IMR-90 (cell line): ENCODE results near the gene ENDOU. TPM values are rescaled to one million over a fixed set of nuclear protein-coding genes. Genes with fewer than 3 reads are reported as not detected.

Experiments
- ATAC-seq: fragments of 200-7000 bp; cut with Tn5 transposase; 2 replicates; pipeline ENCODE4 v1.9.1; 2020; ENCODE audit warnings: low read depth, mild to moderate bottlenecking, moderate library complexity
- BruUV-seq: library from RNA; stranded (reverse); fragments of 400-500 nt; replicated peaks from 2 replicates; lab custom pipeline; 2021; lab: Mats Ljungman, UMichigan
- CTCF ChIA-PET: fragments of 300-600 bp; formaldehyde crosslinking; extraction: SDS; loops from one replicate; lab custom pipeline; 2021; ENCODE audit warnings: antibody characterized with exemption; lab: Yijun Ruan, JAX
- POLR2A ChIA-PET: fragments of 300-600 bp; sonication (Branson Sonifier 250); formaldehyde crosslinking; loops from one replicate; lab custom pipeline; 2022; ENCODE audit warnings: antibody characterized with exemption; ENCODE audit not compliant: unreplicated experiment; lab: Charles Lee
- DNase-seq: peaks from one replicate; pipeline ENCODE4 v3.0.0; 2013
- H2AFZ ChIP-seq: replicated peaks from 2 replicates; pipeline ENCODE3; 2013; ENCODE audit warnings: low read length, mild to moderate bottlenecking; ENCODE audit not compliant: poor library complexity
- H2AK5ac ChIP-seq: 2 replicates; pipeline ENCODE4 v1.6.1; 2013; ENCODE audit warnings: low read depth, low read length, inconsistent platforms
- H2AK9ac ChIP-seq: replicated peaks from 2 replicates; pipeline ENCODE3; 2013; ENCODE audit warnings: mild to moderate bottlenecking, low read depth, low read length, moderate library complexity; ENCODE audit not compliant: poor library complexity
- H2BK120ac ChIP-seq: 2 replicates; pipeline ENCODE4 v1.6.1; 2013; ENCODE audit warnings: low read depth, low read length, inconsistent platforms
- H2BK15ac ChIP-seq: 3 replicates; pipeline ENCODE4 v1.6.1; 2013; ENCODE audit warnings: low read depth, low read length, inconsistent platforms
- H2BK20ac ChIP-seq: 2 replicates; pipeline ENCODE4 v1.6.1; 2013; ENCODE audit warnings: low read depth, mild to moderate bottlenecking, inconsistent platforms, low read length, moderate library complexity
- H2BK5ac ChIP-seq: 2 replicates; pipeline ENCODE4 v1.6.1; 2013; ENCODE audit warnings: mild to moderate bottlenecking, low read depth, low read length, inconsistent platforms; ENCODE audit not compliant: poor library complexity, severe bottlenecking
- H3K14ac ChIP-seq: replicated peaks from 2 replicates; pipeline ENCODE4 v1.6.1; 2013; ENCODE audit warnings: low read depth, low read length, inconsistent platforms
- H3K18ac ChIP-seq: 2 replicates; pipeline ENCODE4 v1.6.1; 2013; ENCODE audit warnings: low read depth, low read length, control low read depth
- H3K23ac ChIP-seq: 2 replicates; pipeline ENCODE4 v1.6.1; 2013; ENCODE audit warnings: low read depth, low read length, inconsistent platforms
- H3K27ac ChIP-seq: 2 replicates; pipeline ENCODE4 v1.5.1; 2013; ENCODE audit warnings: mild to moderate bottlenecking, control low read depth, low read length; ENCODE audit not compliant: insufficient read depth
- H3K27me3 ChIP-seq: 2 replicates; pipeline ENCODE4 v1.6.1; 2013; ENCODE audit warnings: low read length; ENCODE audit not compliant: control insufficient read depth, insufficient read depth
- H3K36me3 ChIP-seq: 2 replicates; pipeline ENCODE4 v1.6.1; 2013; ENCODE audit warnings: low read length, mixed read lengths; ENCODE audit not compliant: control insufficient read depth, insufficient read depth
- H3K4ac ChIP-seq: 2 replicates; pipeline ENCODE4 v1.6.1; 2013; ENCODE audit warnings: low read depth, low read length, inconsistent platforms
- H3K4me1 ChIP-seq: 2 replicates; pipeline ENCODE4 v1.6.1; 2013; ENCODE audit warnings: low read length, mixed read lengths; ENCODE audit not compliant: control insufficient read depth, insufficient read depth
- H3K4me2 ChIP-seq: 2 replicates; pipeline ENCODE4 v1.6.1; 2013; ENCODE audit warnings: low read depth, mild to moderate bottlenecking, control low read depth, low read length, moderate library complexity
- H3K4me3 ChIP-seq: 2 replicates; pipeline ENCODE4 v1.5.1; 2013; ENCODE audit warnings: low read depth, mild to moderate bottlenecking, control low read depth, low read length, moderate library complexity; ENCODE audit not compliant: insufficient read depth
- H3K56ac ChIP-seq: 2 replicates; pipeline ENCODE4 v1.6.1; 2013; ENCODE audit warnings: low read length, inconsistent platforms; ENCODE audit not compliant: insufficient read depth; ENCODE audit errors: extremely low read depth
- H3K79me1 ChIP-seq, 2 experiments: 2 replicates each; pipeline ENCODE4 v1.6.1; 2013; ENCODE audit warnings: low read length in 2 of 2, inconsistent platforms in 1 of 2, low read depth in 1 of 2
- H3K9ac ChIP-seq: 2 replicates; pipeline ENCODE4 v1.6.1; 2013; ENCODE audit warnings: low read depth, low read length, control low read depth
- H3K9me1 ChIP-seq: 2 replicates; pipeline ENCODE4 v1.6.1; 2013; ENCODE audit warnings: low read length, inconsistent platforms; ENCODE audit not compliant: insufficient read depth
- H3K9me3 ChIP-seq: 2 replicates; pipeline ENCODE4 v1.6.1; 2013; ENCODE audit warnings: low read length; ENCODE audit not compliant: control insufficient read depth, insufficient read depth
- H4K20me1 ChIP-seq: 2 replicates; pipeline ENCODE4 v1.6.1; 2013; ENCODE audit warnings: low read length, inconsistent platforms; ENCODE audit not compliant: insufficient read depth
- H4K5ac ChIP-seq: 2 replicates; pipeline ENCODE4 v1.6.1; 2013; ENCODE audit warnings: mild to moderate bottlenecking, low read depth, low read length, control low read depth
- H4K8ac ChIP-seq, 2 experiments: 2 replicates each; pipeline ENCODE4 v1.6.1; 2013; ENCODE audit warnings: low read depth in 2 of 2, low read length in 2 of 2, control low read depth in 1 of 2, inconsistent platforms in 1 of 2
- H4K91ac ChIP-seq: 2 replicates; pipeline ENCODE4 v1.6.1; 2013; ENCODE audit warnings: low read depth, low read length, inconsistent platforms; ENCODE audit not compliant: insufficient read depth
- BHLHE40 ChIP-seq: fragments of 150-350 bp; IDR thresholded peaks from 2 replicates; pipeline ENCODE4 v1.6.1; 2016; ENCODE audit warnings: mild to moderate bottlenecking, low read depth, low read length
- NFE2L2 ChIP-seq: fragments of 150-350 bp; IDR thresholded peaks from 2 replicates; pipeline ENCODE4 v1.6.1; 2016; ENCODE audit warnings: low read depth, mild to moderate bottlenecking, low read length
- RCOR1 ChIP-seq: IDR thresholded peaks from 2 replicates; pipeline ENCODE4 v1.6.1; 2012; ENCODE audit warnings: mild to moderate bottlenecking, low read length, improper control_type of control experiment; ENCODE audit not compliant: insufficient replicate concordance
- USF2 ChIP-seq: fragments of 150-350 bp; IDR thresholded peaks from 2 replicates; pipeline ENCODE4 v1.6.1; 2017; ENCODE audit warnings: mild to moderate bottlenecking, antibody characterized with exemption, low read length, low read depth
- WGBS, 2 experiments: methylation state at CpG; one replicate each; pipeline versions ENCODE4 v1.1.5 to v1.1.7; 2013; ENCODE audit warnings: missing lambda C conversion rate in 2 of 2; ENCODE audit not compliant: insufficient read length in 1 of 2; ENCODE audit errors: extremely low coverage in 2 of 2; 5-methylcytosine and 5-hydroxymethylcytosine counted together
- dilution Hi-C: fragments of 300-500 bp; cut with HindIII; formaldehyde crosslinking; loops from one replicate; pipeline ENCODE4 v1.14.3; 2018; ENCODE audit warnings: low sequenced_read_pairs; ENCODE audit not compliant: unreplicated experiment
- in situ Hi-C: fragments of 300-500 bp; cut with MboI; formaldehyde crosslinking; loops from 3 replicates; pipeline ENCODE4 v1.14.3; 2019; ENCODE audit warnings: low sequenced_read_pairs, inconsistent platforms, mixed read lengths
- intact Hi-C: fragments of 100-400 bp; cut with micrococcal nuclease; formaldehyde crosslinking; loops from 2 replicates; pipeline ENCODE4 v1.10.0; 2022
- polyA plus RNA-seq, 3 experiments: library from polyadenylated mRNA; depleted of rRNA; stranded (reverse); fragments of >200 nt; gene quantifications; 2 replicates each; pipeline ENCODE4 v1.2.3, GENCODE V29; 2012; ENCODE audit warnings: low replicate concordance in 1 of 3
- total RNA-seq: library from RNA; depleted of rRNA; stranded (reverse); fragments of >200 nt; gene quantifications from 2 replicates; pipeline ENCODE4 v1.2.3, GENCODE V29; 2012

ENDOU gene
- total and polyA plus RNA-seq, 2 of the 4 experiments (the other 2 are of a cell fraction), result under 0.01 to 0.09 TPM

- H2BK20ac ChIP-seq, result 0 out of 2 replicates have a peak overlapping the region, but pooled peaks have one; percentile 20
- no peak overlapping the region for H3K4me2 ChIP-seq
- H3K27ac ChIP-seq, result no peak overlapping the region; the same call in 1 of the 2 replicates
- in situ Hi-C loops (no loop called here), dilution Hi-C loops (no loop called here), intact Hi-C loops (no loop called here)
- no peaks in the 10 kb centered on the region for H3K79me1 ChIP-seq
- no peak overlapping the region for H3K23ac ChIP-seq
- DNase-seq, result no peak
- peaks cover 13% of the 10 kb centered on the region; the same call in 1 of the 2 replicates for H3K9me1 ChIP-seq
- ChIA-PET CTCF (no interaction called here), POLR2A (no interaction called here)
- 100% methylated on average over 1 of the region's 11 CpGs; no CpG with 5 or more reads in 1 of the 2 experiments for WGBS, 2 experiments
- H4K5ac ChIP-seq, result no peak overlapping the region; the same call in 1 of the 2 replicates
- H3K56ac ChIP-seq, result no peak overlapping the region
- H3K27me3 ChIP-seq, result peaks cover 5% of the 10 kb centered on the region; the same call in 1 of the 2 replicates
- H3K14ac ChIP-seq, result 0 out of 2 replicates have a peak overlapping the region, but pooled peaks have one; percentile 6
- peak overlapping the region; percentile 64 for H3K4ac ChIP-seq
- no peak overlapping the region for H3K4me3 ChIP-seq
- TF ChIP-seq RCOR1, result no peak
- peak; percentile 54; the same call in 1 of the 2 replicates for TF ChIP-seq USF2
- TF ChIP-seq NFE2L2, result no peak
- no peak for TF ChIP-seq BHLHE40
- H4K20me1 ChIP-seq, result no peaks in the 10 kb centered on the region
- H3K9ac ChIP-seq, result no peak overlapping the region
- peak overlapping the region; percentile 70 for H2AK5ac ChIP-seq
- ATAC-seq, result peak; percentile 36
- peak overlapping the region; percentile 52 for H2AK9ac ChIP-seq
- peak overlapping the region; percentile 26 for H2BK120ac ChIP-seq
- no TSS peak for BruUV-seq
- peak overlapping the region; percentile 26 to 31; a peak in 1 of 4 replicates for H4K8ac ChIP-seq
- no peaks in the 10 kb centered on the region for H3K9me3 ChIP-seq
- H4K91ac ChIP-seq, result peak overlapping the region; percentile 28; the same call in 1 of the 2 replicates
- H2BK15ac ChIP-seq, result no peak overlapping the region; the same call in 2 of the 3 replicates
- peaks cover 14% of the 10 kb centered on the region for H3K4me1 ChIP-seq
- no peak overlapping the region for H3K18ac ChIP-seq
- H3K36me3 ChIP-seq, result no peaks in the 10 kb centered on the region
- peak overlapping the region; percentile 75 for H2AFZ ChIP-seq
- H2BK5ac ChIP-seq, result peak overlapping the region; percentile 48
Measured at GRCh38 chr12:47753021-47754001, 28.0 kb upstream of the ENDOU start.
